D341Med (cell line): Measurements from ENCODE around the gene KIF9.
"Not testable (repeated sequence)": the region's sequence is repeated elsewhere in the genome, so short reads cannot be mapped to it uniquely, and the experiment has no call there.

Experiments used
- DNase-seq: peaks from one replicate; pipeline ENCODE4 v3.0.0; 2012; ENCODE audit warnings: low spot score

Gene KIF9

GRCh38 chr3:47293822-47294221 is 11.2 kb upstream of the KIF9 start:
- no peak for DNase-seq

- not testable (repeated sequence) for DNase-seq
These were observed 9.3 kb upstream of the KIF9 start for GRCh38 chr3:47291754-47292420.

GRCh38 chr3:47291158-47291753 is 8.7 kb upstream of the KIF9 start:
- no peak for DNase-seq

- DNase-seq, result no peak
These were observed 6.6 kb upstream of the KIF9 start for GRCh38 chr3:47288966-47289910.

- peak; percentile 56 for DNase-seq
These were observed 1.2 kb upstream of the KIF9 start for GRCh38 chr3:47283591-47284364.

GRCh38 chr3:47283193-47283537 is 566 bp upstream of the KIF9 start:
- DNase-seq, result no peak

GRCh38 chr3:47280519-47280918 is 2.1 kb downstream of the KIF9 start:
- DNase-seq, result no peak

GRCh38 chr3:47276558-47276957 is 6.0 kb downstream of the KIF9 start:
- DNase-seq, result no peak

GRCh38 chr3:47274652-47275051 is 7.9 kb downstream of the KIF9 start:
- no peak for DNase-seq

- no peak for DNase-seq
These were observed 9.0 kb downstream of the KIF9 start for GRCh38 chr3:47273564-47273963.

GRCh38 chr3:47270526-47270925 is 12.1 kb downstream of the KIF9 start:
- DNase-seq, result no peak

GRCh38 chr3:47267490-47267824 is 15.1 kb downstream of the KIF9 start:
- no peak for DNase-seq

- no peak for DNase-seq
These were observed 15.7 kb downstream of the KIF9 start for GRCh38 chr3:47266709-47267489.

GRCh38 chr3:47265725-47266428 is 16.7 kb downstream of the KIF9 start:
- DNase-seq, result no peak

- DNase-seq, result no peak
These were observed 17.6 kb downstream of the KIF9 start for GRCh38 chr3:47265008-47265407.

- peak; percentile 17 for DNase-seq
These were observed 21.3 kb downstream of the KIF9 start for GRCh38 chr3:47261301-47261700.

GRCh38 chr3:47260605-47261004 is 22.0 kb downstream of the KIF9 start:
- peak; percentile 15 for DNase-seq

- DNase-seq, result peak; percentile 14
These were observed 23.5 kb downstream of the KIF9 start for GRCh38 chr3:47259114-47259513.

GRCh38 chr3:47256331-47256730 is 26.3 kb downstream of the KIF9 start:
- not testable (repeated sequence) for DNase-seq

GRCh38 chr3:47251689-47252088 is 30.9 kb downstream of the KIF9 start:
- no peak for DNase-seq

GRCh38 chr3:47251085-47251484 is 31.5 kb downstream of the KIF9 start:
- not testable (repeated sequence) for DNase-seq
